H9 (cell line): ENCODE results near the gene SKIL. TPM values are rescaled to one million over a fixed set of nuclear protein-coding genes. Genes with fewer than 3 reads are reported as not detected.

Source experiments
- DNase-seq: peaks from one replicate; pipeline ENCODE4 v3.0.0-alpha.2; 2017
- H2AFZ ChIP-seq: one replicate; pipeline ENCODE4 v1.6.1; 2013; ENCODE audit warnings: mild to moderate bottlenecking, low read length, control low read depth, moderate library complexity
- H2AK5ac ChIP-seq: 2 replicates; pipeline ENCODE4 v1.6.1; 2013; ENCODE audit warnings: low read length, control low read depth, mixed read lengths; ENCODE audit not compliant: insufficient read length
- H2BK120ac ChIP-seq: one replicate; pipeline ENCODE4 v1.6.1; 2013; ENCODE audit warnings: low read depth, mild to moderate bottlenecking, low read length, control low read depth, inconsistent platforms; ENCODE audit not compliant: poor library complexity, severe bottlenecking
- H2BK12ac ChIP-seq: 2 replicates; pipeline ENCODE4 v1.6.1; 2013; ENCODE audit warnings: low read length, control low read depth, mixed read lengths, low read depth; ENCODE audit not compliant: insufficient read length
- H2BK15ac ChIP-seq: 2 replicates; pipeline ENCODE4 v1.6.1; 2013; ENCODE audit warnings: low read depth, low read length, control low read depth
- H2BK20ac ChIP-seq: one replicate; pipeline ENCODE4 v1.6.1; 2013; ENCODE audit warnings: low read depth, mild to moderate bottlenecking, low read length, control low read depth, inconsistent platforms; ENCODE audit not compliant: poor library complexity, severe bottlenecking
- H2BK5ac ChIP-seq: 2 replicates; pipeline ENCODE4 v1.6.1; 2013; ENCODE audit warnings: low read length, control low read depth, mixed read lengths; ENCODE audit not compliant: insufficient read length
- H3K14ac ChIP-seq: 2 replicates; pipeline ENCODE4 v1.6.1; 2013; ENCODE audit warnings: low read length, control low read depth; ENCODE audit not compliant: insufficient read depth
- H3K18ac ChIP-seq: 2 replicates; pipeline ENCODE4 v1.6.1; 2013; ENCODE audit warnings: low read depth, mild to moderate bottlenecking, mixed read lengths, low read length, control low read depth; ENCODE audit not compliant: insufficient read length
- H3K23ac ChIP-seq: 2 replicates; pipeline ENCODE4 v1.6.1; 2013; ENCODE audit warnings: low read length, control low read depth, mixed read lengths, low read depth; ENCODE audit not compliant: insufficient read length
- H3K23me2 ChIP-seq: 2 replicates; pipeline ENCODE4 v1.6.1; 2013; ENCODE audit warnings: low read depth, mild to moderate bottlenecking, mixed read lengths, low read length, control low read depth; ENCODE audit not compliant: insufficient read length, poor library complexity, severe bottlenecking
- H3K27ac ChIP-seq: 2 replicates; pipeline ENCODE4 v1.5.1; 2013; ENCODE audit warnings: low read length, control low read depth, mixed read lengths, low read depth; ENCODE audit not compliant: insufficient read length
- H3K27me3 ChIP-seq: 2 replicates; pipeline ENCODE4 v1.6.1; 2013; ENCODE audit warnings: low read length, control low read depth, inconsistent platforms; ENCODE audit not compliant: insufficient read depth
- H3K4ac ChIP-seq: 2 replicates; pipeline ENCODE4 v1.6.1; 2013; ENCODE audit warnings: low read depth, mild to moderate bottlenecking, control low read depth, inconsistent platforms, low read length, moderate library complexity
- H3K4me1 ChIP-seq: 2 replicates; pipeline ENCODE4 v1.6.1; 2013; ENCODE audit warnings: low read length, control low read depth, inconsistent platforms; ENCODE audit not compliant: insufficient read depth
- H3K4me2 ChIP-seq: 2 replicates; pipeline ENCODE4 v1.6.1; 2013; ENCODE audit warnings: low read length, control low read depth, mixed read lengths; ENCODE audit not compliant: insufficient read length, insufficient read depth
- H3K56ac ChIP-seq: 2 replicates; pipeline ENCODE4 v1.6.1; 2013; ENCODE audit warnings: low read depth, mild to moderate bottlenecking, mixed read lengths, low read length, control low read depth; ENCODE audit not compliant: insufficient read length
- H3K79me1 ChIP-seq: 2 replicates; pipeline ENCODE4 v1.6.1; 2013; ENCODE audit warnings: low read depth, mild to moderate bottlenecking, moderate library complexity, low read length, control low read depth, inconsistent platforms; ENCODE audit not compliant: insufficient read depth, poor library complexity, severe bottlenecking
- H3K79me2 ChIP-seq: 2 replicates; pipeline ENCODE4 v1.6.1; 2013; ENCODE audit warnings: low read length, control low read depth, inconsistent platforms; ENCODE audit not compliant: insufficient read depth
- H3K9ac ChIP-seq: 2 replicates; pipeline ENCODE4 v1.6.1; 2013; ENCODE audit warnings: low read length, control low read depth, mixed read lengths; ENCODE audit not compliant: insufficient read length; ENCODE audit errors: extremely low read depth
- H3K9me3 ChIP-seq: one replicate; pipeline ENCODE4 v1.6.1; 2013; ENCODE audit warnings: low read depth, low read length, inconsistent platforms; ENCODE audit not compliant: control insufficient read depth
- H3T11ph ChIP-seq: one replicate; pipeline ENCODE4 v1.6.1; 2013; ENCODE audit warnings: mild to moderate bottlenecking, low read length, control low read depth, inconsistent platforms
- H4K20me1 ChIP-seq: one replicate; pipeline ENCODE4 v1.6.1; 2013; ENCODE audit not compliant: control insufficient read depth, insufficient read length, insufficient read depth
- H4K5ac ChIP-seq: 2 replicates; pipeline ENCODE4 v1.6.1; 2013; ENCODE audit warnings: low read depth, mild to moderate bottlenecking, mixed read lengths, low read length, control low read depth; ENCODE audit not compliant: insufficient read length
- H4K8ac ChIP-seq: replicated peaks from 2 replicates; pipeline ENCODE4 v1.6.1; 2013; ENCODE audit warnings: low read length, control low read depth, mixed read lengths, low read depth; ENCODE audit not compliant: insufficient read length
- H4K91ac ChIP-seq: 2 replicates; pipeline ENCODE4 v1.6.1; 2013; ENCODE audit warnings: low read depth, mild to moderate bottlenecking, moderate library complexity, mixed read lengths, low read length, control low read depth; ENCODE audit not compliant: insufficient read length
- H3K27ac Mint-ChIP-seq, 3 experiments: 2 replicates in 2 of 3; 3 replicates in 1 of 3; pipeline ENCODE4 v1.8.0; 2020 to 2021; ENCODE audit warnings: mixed read lengths in 3 of 3, mild to moderate bottlenecking in 1 of 3, moderate library complexity in 1 of 3
- H3K27me3 Mint-ChIP-seq: 2 replicates; pipeline ENCODE4 v1.8.0; 2021; ENCODE audit warnings: low read depth, mild to moderate bottlenecking, moderate library complexity, mixed read lengths
- H3K36me3 Mint-ChIP-seq, 3 experiments: 2 replicates in 2 of 3; 3 replicates in 1 of 3; pipeline ENCODE4 v1.8.0; 2020 to 2021; ENCODE audit warnings: low read depth in 3 of 3, mixed read lengths in 3 of 3; ENCODE audit not compliant: insufficient read depth in 1 of 3
- H3K4me1 Mint-ChIP-seq, 2 experiments: 2 replicates each; pipeline ENCODE4 v1.8.0; 2020; ENCODE audit warnings: mixed read lengths in 2 of 2
- H3K4me3 Mint-ChIP-seq, 2 experiments: 2 replicates in 1 of 2; 3 replicates in 1 of 2; pipeline ENCODE4 v1.8.0; 2020 to 2021; ENCODE audit warnings: mild to moderate bottlenecking in 2 of 2, mixed read lengths in 2 of 2, moderate library complexity in 1 of 2
- H3K9me3 Mint-ChIP-seq, 2 experiments: 2 replicates in 1 of 2; 3 replicates in 1 of 2; pipeline ENCODE4 v1.8.0; 2020; ENCODE audit warnings: mild to moderate bottlenecking in 2 of 2, mixed read lengths in 2 of 2, moderate library complexity in 1 of 2
- WGBS: extraction: QIAGEN DNeasy Blood & Tissue Kit; methylation state at CpG from one replicate; pipeline ENCODE4 v1.1.7; 2013; ENCODE audit warnings: missing lambda C conversion rate, low lambda C conversion rate, mixed read lengths; ENCODE audit not compliant: insufficient read length; ENCODE audit errors: extremely low coverage; 5-methylcytosine and 5-hydroxymethylcytosine counted together
- total RNA-seq: library from RNA; stranded (reverse); gene quantifications from 2 replicates; pipeline ENCODE4 v1.2.1, GENCODE V29; 2021
- TF ChIP-seq, protein P1 (sequence below): fragments of 200-600 bp; sonication (generic); conservative IDR thresholded peaks from 3 replicates; pipeline ENCODE4 v1.8.0; 2021; ENCODE audit warnings: antibody characterized with exemption, mild to moderate bottlenecking

The SKIL gene
- total RNA-seq, 1 experiment from 2014 or later = 170 TPM

GRCh38 chr3:170309046-170309445, 48.5 kb upstream of the SKIL start:
- H3K4me3 Mint-ChIP-seq = no peak overlapping the region
- H3K79me1 ChIP-seq = no peaks in the 10 kb centered on the region
- peaks cover 0 to 8% (median 1%) of the 10 kb centered on the region in 3 experiments; a peak in 2 of 7 replicates for H3K36me3 Mint-ChIP-seq
- no peaks in the 10 kb centered on the region for H3K79me2 ChIP-seq
- no peak overlapping the region for H2AK5ac ChIP-seq
- no peaks in the 10 kb centered on the region for H3K4me1 ChIP-seq
- no peak overlapping the region for H3K4ac ChIP-seq
- H4K20me1 ChIP-seq = no peaks in the 10 kb centered on the region
- no peaks in the 10 kb centered on the region for H3K23me2 ChIP-seq
- H3K4me1 Mint-ChIP-seq = peaks cover 2 to 7% of the 10 kb centered on the region in 2 experiments
- no peak overlapping the region for H3K9ac ChIP-seq
- H2BK12ac ChIP-seq = no peak overlapping the region
- H3K56ac ChIP-seq = no peak overlapping the region
- no peak overlapping the region for H2BK20ac ChIP-seq
- no peak overlapping the region for H3T11ph ChIP-seq
- H2BK5ac ChIP-seq = no peak overlapping the region
- no peaks in the 10 kb centered on the region for H3K9me3 ChIP-seq
- no peak overlapping the region for H4K8ac ChIP-seq
- H4K91ac ChIP-seq = no peak overlapping the region
- H2AFZ ChIP-seq = no peak overlapping the region
- no peak overlapping the region for H3K23ac ChIP-seq
- H3K27ac Mint-ChIP-seq = no peak overlapping the region
- no peak overlapping the region for H2BK15ac ChIP-seq
- no peaks in the 10 kb centered on the region for H3K27me3 Mint-ChIP-seq
- H3K27me3 ChIP-seq = no peaks in the 10 kb centered on the region
- H2BK120ac ChIP-seq = no peak overlapping the region
- no peak overlapping the region for H3K4me2 ChIP-seq
- H3K18ac ChIP-seq = no peak overlapping the region
- H3K27ac ChIP-seq = no peak overlapping the region
- H4K5ac ChIP-seq = no peak overlapping the region
- no peak for DNase-seq
- H3K9me3 Mint-ChIP-seq = no peaks in the 10 kb centered on the region
- TF ChIP-seq, protein P1, sequence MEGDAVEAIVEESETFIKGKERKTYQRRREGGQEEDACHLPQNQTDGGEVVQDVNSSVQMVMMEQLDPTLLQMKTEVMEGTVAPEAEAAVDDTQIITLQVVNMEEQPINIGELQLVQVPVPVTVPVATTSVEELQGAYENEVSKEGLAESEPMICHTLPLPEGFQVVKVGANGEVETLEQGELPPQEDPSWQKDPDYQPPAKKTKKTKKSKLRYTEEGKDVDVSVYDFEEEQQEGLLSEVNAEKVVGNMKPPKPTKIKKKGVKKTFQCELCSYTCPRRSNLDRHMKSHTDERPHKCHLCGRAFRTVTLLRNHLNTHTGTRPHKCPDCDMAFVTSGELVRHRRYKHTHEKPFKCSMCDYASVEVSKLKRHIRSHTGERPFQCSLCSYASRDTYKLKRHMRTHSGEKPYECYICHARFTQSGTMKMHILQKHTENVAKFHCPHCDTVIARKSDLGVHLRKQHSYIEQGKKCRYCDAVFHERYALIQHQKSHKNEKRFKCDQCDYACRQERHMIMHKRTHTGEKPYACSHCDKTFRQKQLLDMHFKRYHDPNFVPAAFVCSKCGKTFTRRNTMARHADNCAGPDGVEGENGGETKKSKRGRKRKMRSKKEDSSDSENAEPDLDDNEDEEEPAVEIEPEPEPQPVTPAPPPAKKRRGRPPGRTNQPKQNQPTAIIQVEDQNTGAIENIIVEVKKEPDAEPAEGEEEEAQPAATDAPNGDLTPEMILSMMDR = no peak
- no CpG with 5 or more reads among the region's 1 CpG for WGBS
- no peak overlapping the region for H3K14ac ChIP-seq
